ENCODE measurements around the gene ZNF292. TPM values are rescaled to one million over a fixed set of nuclear protein-coding genes. Genes with fewer than 3 reads are reported as not detected.

ZNF292 gene
- total and polyA plus RNA-seq, 2 donors (not counting 3 experiments of a cell fraction or from before 2014, with no cell fraction given): 3.5 to 24.9 TPM

DNA sequence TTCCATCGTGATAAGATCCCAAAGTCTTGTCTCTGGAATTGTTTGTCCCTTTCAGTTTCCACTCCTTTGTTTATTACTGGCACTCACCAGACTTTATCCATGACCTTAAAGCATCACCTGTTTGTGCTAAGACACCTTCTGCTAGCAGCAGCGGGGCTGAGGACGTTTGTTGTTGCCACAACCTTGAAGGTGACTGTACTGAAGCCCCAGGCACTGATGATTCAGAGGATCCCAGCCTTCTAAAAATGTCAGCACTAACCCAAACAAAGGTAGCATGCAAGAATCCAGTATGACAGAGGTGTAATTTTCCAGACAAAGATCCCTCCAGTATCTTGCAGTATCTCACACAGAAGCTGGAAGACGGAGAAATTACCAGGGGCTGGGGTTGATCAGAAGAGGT is 138.2 kb downstream of the ZNF292 start:
- ChIA-PET CTCF (no interaction called here), POLR2A (no interaction called here)
- no TSS peak for BruUV-seq (replicated peaks)

More for the DNA sequence above, 138.2 kb downstream of the ZNF292 start:
- no peak for TF ChIP-seq JUN (IDR thresholded peaks at IDR 0.05; ENCODE audit: borderline replicate concordance, insufficient read depth, insufficient read length, low read depth)
- TF ChIP-seq, protein P1, sequence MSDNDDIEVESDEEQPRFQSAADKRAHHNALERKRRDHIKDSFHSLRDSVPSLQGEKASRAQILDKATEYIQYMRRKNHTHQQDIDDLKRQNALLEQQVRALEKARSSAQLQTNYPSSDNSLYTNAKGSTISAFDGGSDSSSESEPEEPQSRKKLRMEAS (IDR thresholded peaks at IDR 0.05; ENCODE audit: insufficient read depth, insufficient read length): no peak
- no peak for TF ChIP-seq EZH2 (IDR thresholded peaks at IDR 0.05; ENCODE audit: borderline replicate concordance, low read depth, low read length, severe bottlenecking)
- TF ChIP-seq, protein P2, sequence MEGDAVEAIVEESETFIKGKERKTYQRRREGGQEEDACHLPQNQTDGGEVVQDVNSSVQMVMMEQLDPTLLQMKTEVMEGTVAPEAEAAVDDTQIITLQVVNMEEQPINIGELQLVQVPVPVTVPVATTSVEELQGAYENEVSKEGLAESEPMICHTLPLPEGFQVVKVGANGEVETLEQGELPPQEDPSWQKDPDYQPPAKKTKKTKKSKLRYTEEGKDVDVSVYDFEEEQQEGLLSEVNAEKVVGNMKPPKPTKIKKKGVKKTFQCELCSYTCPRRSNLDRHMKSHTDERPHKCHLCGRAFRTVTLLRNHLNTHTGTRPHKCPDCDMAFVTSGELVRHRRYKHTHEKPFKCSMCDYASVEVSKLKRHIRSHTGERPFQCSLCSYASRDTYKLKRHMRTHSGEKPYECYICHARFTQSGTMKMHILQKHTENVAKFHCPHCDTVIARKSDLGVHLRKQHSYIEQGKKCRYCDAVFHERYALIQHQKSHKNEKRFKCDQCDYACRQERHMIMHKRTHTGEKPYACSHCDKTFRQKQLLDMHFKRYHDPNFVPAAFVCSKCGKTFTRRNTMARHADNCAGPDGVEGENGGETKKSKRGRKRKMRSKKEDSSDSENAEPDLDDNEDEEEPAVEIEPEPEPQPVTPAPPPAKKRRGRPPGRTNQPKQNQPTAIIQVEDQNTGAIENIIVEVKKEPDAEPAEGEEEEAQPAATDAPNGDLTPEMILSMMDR (IDR thresholded peaks at IDR 0.05; ENCODE audit: extremely low read depth in 1 of 2, insufficient read depth in 1 of 2, low read depth in 1 of 2, low read length in 2 of 2): no peak
- TF ChIP-seq POLR2A (IDR thresholded peaks at IDR 0.05; ENCODE audit: low read depth, low read length): no peak
- no peak for TF ChIP-seq POLR2AphosphoS5 (IDR thresholded peaks at IDR 0.05; ENCODE audit: insufficient read depth, low read depth, low read length)
- no peak for TF ChIP-seq FOS (IDR thresholded peaks at IDR 0.05; ENCODE audit: borderline replicate concordance, insufficient read depth, low read length)
- no peak for TF ChIP-seq GATA2 (IDR thresholded peaks at IDR 0.05; ENCODE audit: insufficient read depth, insufficient read length, low read depth, low read length)
- TF ChIP-seq MYC (IDR thresholded peaks at IDR 0.05; ENCODE audit: low read depth, low read length): no peak
- no peak for DNase-seq (ENCODE audit: low read depth, low spot score)
- Histone ChIP-seq H3K36me3 (ENCODE audit: control insufficient read depth in 2 of 2, extremely low read depth in 1 of 2, insufficient read depth in 2 of 2, low read length in 2 of 2) (no peaks in the 10 kb centered on the region), H3K9me3 (replicated peaks; ENCODE audit: control insufficient read depth, insufficient read depth, low read length) (no peaks in the 10 kb centered on the region), H3K79me2 (ENCODE audit: control insufficient read depth, insufficient read depth, low read length) (no peaks in the 10 kb centered on the region), H3K9me1 (replicated peaks; ENCODE audit: control insufficient read depth, extremely low read depth, insufficient read depth, low read length) (no peaks in the 10 kb centered on the region), H3K4me2 (ENCODE audit: insufficient read depth, low read length) (no peak overlapping the region), H4K20me1 (replicated peaks; ENCODE audit: control insufficient read depth, extremely low read depth, insufficient read depth, low read length) (no peaks in the 10 kb centered on the region), H3K4me1 (ENCODE audit: control insufficient read depth, extremely low read depth, insufficient read depth, low read length) (no peaks in the 10 kb centered on the region), H2AFZ (ENCODE audit: low read depth, low read length) (no peak overlapping the region), H3K27me3 (ENCODE audit: control insufficient read depth in 2 of 2, insufficient read depth in 2 of 2, low read length in 2 of 2) (peaks cover 8 to 16% of the 10 kb centered on the region in 2 experiments), H3K27ac (ENCODE audit: insufficient read depth, low read depth, low read length) (no peak overlapping the region), H3K9ac (replicated peaks; ENCODE audit: extremely low read depth, insufficient read depth, low read length) (no peak overlapping the region), H3K4me3 (replicated peaks in 1 of 3; ENCODE audit: insufficient read depth in 1 of 3, low read depth in 1 of 3, low read length in 3 of 3) (no peak overlapping the region)
- dilution Hi-C loops (cut with MboI; ENCODE audit: extremely low pct_ligation_motif_present, low sequenced_read_pairs) (no loop called here), intact Hi-C loops (cut with micrococcal nuclease) (loop anchor here (1.0 kb wide), 1 partner anchor 19 kb away; no protein-coding TSS in a partner anchor)
- FAIRE-seq: no peak
